ENCODE results near the gene KRT15.

- TF ChIP-seq, protein P1, sequence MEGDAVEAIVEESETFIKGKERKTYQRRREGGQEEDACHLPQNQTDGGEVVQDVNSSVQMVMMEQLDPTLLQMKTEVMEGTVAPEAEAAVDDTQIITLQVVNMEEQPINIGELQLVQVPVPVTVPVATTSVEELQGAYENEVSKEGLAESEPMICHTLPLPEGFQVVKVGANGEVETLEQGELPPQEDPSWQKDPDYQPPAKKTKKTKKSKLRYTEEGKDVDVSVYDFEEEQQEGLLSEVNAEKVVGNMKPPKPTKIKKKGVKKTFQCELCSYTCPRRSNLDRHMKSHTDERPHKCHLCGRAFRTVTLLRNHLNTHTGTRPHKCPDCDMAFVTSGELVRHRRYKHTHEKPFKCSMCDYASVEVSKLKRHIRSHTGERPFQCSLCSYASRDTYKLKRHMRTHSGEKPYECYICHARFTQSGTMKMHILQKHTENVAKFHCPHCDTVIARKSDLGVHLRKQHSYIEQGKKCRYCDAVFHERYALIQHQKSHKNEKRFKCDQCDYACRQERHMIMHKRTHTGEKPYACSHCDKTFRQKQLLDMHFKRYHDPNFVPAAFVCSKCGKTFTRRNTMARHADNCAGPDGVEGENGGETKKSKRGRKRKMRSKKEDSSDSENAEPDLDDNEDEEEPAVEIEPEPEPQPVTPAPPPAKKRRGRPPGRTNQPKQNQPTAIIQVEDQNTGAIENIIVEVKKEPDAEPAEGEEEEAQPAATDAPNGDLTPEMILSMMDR (IDR thresholded peaks at IDR 0.05): no peak
- no peak for TF ChIP-seq EP300 (IDR thresholded peaks at IDR 0.05)
These were observed 24.2 kb downstream of the KRT15 start for GRCh38 chr17:41494524-41494923.

All from upper lobe of left lung (tissue), 4 donors.